GM23338 (cell line): ENCODE measurements around the gene SLC13A3. TPM values are rescaled to one million over a fixed set of nuclear protein-coding genes. Genes with fewer than 3 reads are reported as not detected.
A peak's percentile ranks its signal among the peaks of the same experiment; 100 is the strongest.

Experiments used
- ATAC-seq: fragments of 200-7000 bp; cut with Tn5 transposase; 3 replicates; pipeline ENCODE4 v1.9.1; 2020
- DNase-seq: peaks from one replicate; pipeline ENCODE4 v3.0.0-alpha.2; 2015; ENCODE audit warnings: low spot score
- H2AFZ ChIP-seq: fragments of 200-600 bp; sonication (generic); 2 replicates; pipeline ENCODE4 v1.8.0; 2016; ENCODE audit warnings: antibody characterized with exemption, mild to moderate bottlenecking, moderate library complexity
- H3F3A ChIP-seq: fragments of 200-600 bp; sonication (generic); replicated peaks from 2 replicates; pipeline ENCODE4 v1.8.0; 2017; ENCODE audit warnings: antibody characterized with exemption, mixed run types, low read depth
- H3K27ac ChIP-seq: fragments of 200-600 bp; sonication (generic); 2 replicates; pipeline ENCODE4 v1.6.1; 2016; ENCODE audit warnings: low read depth
- H3K27me3 ChIP-seq: fragments of 200-600 bp; sonication (generic); 2 replicates; pipeline ENCODE4 v1.8.0; 2016; ENCODE audit warnings: mild to moderate bottlenecking, mixed run types, moderate library complexity; ENCODE audit not compliant: insufficient read depth
- H3K36me3 ChIP-seq: fragments of 200-600 bp; sonication (generic); 2 replicates; pipeline ENCODE4 v1.8.0; 2016; ENCODE audit warnings: mild to moderate bottlenecking; ENCODE audit not compliant: insufficient read depth
- H3K4me1 ChIP-seq: fragments of 200-600 bp; sonication (generic); 2 replicates; pipeline ENCODE4 v1.8.0; 2016; ENCODE audit warnings: mild to moderate bottlenecking, moderate library complexity; ENCODE audit not compliant: insufficient read depth
- H3K4me2 ChIP-seq: fragments of 200-600 bp; sonication (generic); 2 replicates; pipeline ENCODE4 v1.7.1; 2017; ENCODE audit warnings: mixed run types
- H3K4me3 ChIP-seq: fragments of 200-600 bp; sonication (generic); 2 replicates; pipeline ENCODE4 v1.6.1; 2016; ENCODE audit warnings: mixed run types
- H3K79me2 ChIP-seq: fragments of 200-600 bp; sonication (generic); replicated peaks from 2 replicates; pipeline ENCODE4 v1.8.0; 2017; ENCODE audit warnings: mild to moderate bottlenecking; ENCODE audit not compliant: insufficient read depth
- H3K9me2 ChIP-seq: fragments of 200-600 bp; sonication (generic); 2 replicates; pipeline ENCODE4 v1.8.0; 2017; ENCODE audit not compliant: insufficient read depth
- H4K20me1 ChIP-seq: fragments of 200-600 bp; sonication (generic); replicated peaks from 2 replicates; pipeline ENCODE4 v1.8.0; 2017; ENCODE audit warnings: mild to moderate bottlenecking; ENCODE audit not compliant: insufficient read depth
- H3K27ac Mint-ChIP-seq: 2 replicates; pipeline ENCODE4 v1.8.0; 2020; ENCODE audit warnings: inconsistent platforms, mild to moderate bottlenecking, moderate library complexity, mixed read lengths
- H3K27me3 Mint-ChIP-seq: 3 replicates; pipeline ENCODE4 v1.8.0; 2022; ENCODE audit warnings: low read depth, mild to moderate bottlenecking, moderate library complexity, mixed read lengths, inconsistent platforms; ENCODE audit not compliant: insufficient read depth, poor library complexity
- H3K36me3 Mint-ChIP-seq: 3 replicates; pipeline ENCODE4 v1.8.0; 2021; ENCODE audit warnings: low read depth, mild to moderate bottlenecking, inconsistent platforms, moderate library complexity, mixed read lengths
- H3K4me1 Mint-ChIP-seq: 3 replicates; pipeline ENCODE4 v1.8.0; 2020; ENCODE audit warnings: mild to moderate bottlenecking, inconsistent platforms, mixed read lengths
- H3K4me3 Mint-ChIP-seq: 3 replicates; pipeline ENCODE4 v1.8.0; 2021; ENCODE audit warnings: moderate library complexity, mild to moderate bottlenecking, inconsistent platforms, mixed read lengths
- H3K9me3 Mint-ChIP-seq: 3 replicates; pipeline ENCODE4 v1.8.0; 2020; ENCODE audit warnings: moderate library complexity, mild to moderate bottlenecking, inconsistent platforms, mixed read lengths
- CREB1 ChIP-seq: fragments of 250-450 bp; sonication (Bioruptor Pico); IDR thresholded peaks from 2 replicates; pipeline ENCODE4 v1.5.0; 2020; ENCODE audit warnings: low read depth, mild to moderate bottlenecking, moderate library complexity
- EZH2phosphoT487 ChIP-seq: fragments of 200-600 bp; sonication (generic); IDR thresholded peaks from one replicate; pipeline ENCODE4 v1.8.1; 2018; ENCODE audit warnings: antibody characterized with exemption; ENCODE audit not compliant: unreplicated experiment
- JUNB ChIP-seq: IDR thresholded peaks from one replicate; pipeline ENCODE4 v1.6.1; 2016; ENCODE audit warnings: antibody characterized with exemption; ENCODE audit not compliant: unreplicated experiment
- NANOG ChIP-seq: IDR thresholded peaks from 2 replicates; pipeline ENCODE4 v1.6.1; 2016; ENCODE audit warnings: antibody characterized with exemption, borderline replicate concordance
- POLR2AphosphoS5 ChIP-seq: IDR thresholded peaks from 2 replicates; pipeline ENCODE4 v1.6.1; 2016; ENCODE audit warnings: antibody characterized with exemption, low read depth
- REST ChIP-seq: IDR thresholded peaks from one replicate; pipeline ENCODE4 v1.6.1; 2018; ENCODE audit warnings: antibody characterized with exemption; ENCODE audit not compliant: unreplicated experiment
- STAT1 ChIP-seq: IDR thresholded peaks from one replicate; pipeline ENCODE4 v1.6.1; 2016; ENCODE audit warnings: antibody characterized with exemption; ENCODE audit not compliant: unreplicated experiment
- ZNF331 ChIP-seq: fragments of 250-450 bp; sonication (Bioruptor Pico); IDR thresholded peaks from 2 replicates; pipeline ENCODE4 v1.5.0; 2020; ENCODE audit warnings: low read depth, mild to moderate bottlenecking, moderate library complexity
- ZNF462 ChIP-seq: fragments of 250-450 bp; sonication (Bioruptor Pico); IDR thresholded peaks from 2 replicates; pipeline ENCODE4 v1.5.0; 2020; ENCODE audit warnings: mild to moderate bottlenecking, moderate library complexity
- polyA plus RNA-seq: library from polyadenylated mRNA; unstranded; fragments of >200 nt; fragmentation: Nextera tagmentation; extraction: Ambion mirVana; gene quantifications from 2 replicates; pipeline ENCODE4 v1.2.1, GENCODE V29; 2016
- total RNA-seq: library from RNA; depleted of rRNA; stranded (reverse); fragments of >200 nt; shearing (Covaris generic); gene quantifications from 2 replicates; pipeline ENCODE4 v1.2.3, GENCODE V29; 2014

The SLC13A3 gene
- total and polyA plus RNA-seq, 2 experiments from 2014 or later, result 8.6 to 9.1 TPM

- peak; percentile 100 for DNase-seq
- Histone ChIP-seq H3K27me3 (no peaks in the 10 kb centered on the region), H3K79me2 (peaks cover 40% of the 10 kb centered on the region), H3K27ac (peak within 1 kb of the TSS; percentile 89), H3K4me1 (peaks cover 14% of the 10 kb centered on the region; the same call in 1 of the 2 replicates), H3K36me3 (peaks cover 9% of the 10 kb centered on the region), H3F3A (no peaks in the 10 kb centered on the region; the same call in 1 of the 2 replicates), H3K4me2 (peak within 1 kb of the TSS; percentile 81), H4K20me1 (no peaks in the 10 kb centered on the region), H2AFZ (peak within 1 kb of the TSS; percentile 26; the same call in 1 of the 2 replicates), H3K4me3 (peak within 1 kb of the TSS; percentile 73), H3K9me2 (no peaks in the 10 kb centered on the region)
- TF ChIP-seq JUNB (no peak), ZNF331 (CRISPR knock-in tag) (no peak), POLR2AphosphoS5 (peak; percentile 67), NANOG (no peak)
- H3K9me3 Mint-ChIP-seq, result peaks cover 3% of the 10 kb centered on the region; the same call in 2 of the 3 replicates
- peak; percentile 94 for ATAC-seq
- H3K4me1 Mint-ChIP-seq, result peaks cover 17% of the 10 kb centered on the region
- peaks cover 29% of the 10 kb centered on the region for H3K36me3 Mint-ChIP-seq
- peak within 1 kb of the TSS; percentile 92 for H3K4me3 Mint-ChIP-seq
- peaks cover 10% of the 10 kb centered on the region for H3K27me3 Mint-ChIP-seq
- peak within 1 kb of the TSS; percentile 94 for H3K27ac Mint-ChIP-seq
These were observed 38.0 kb upstream of the SLC13A3 start, which contains the start of gene TP53RK for GRCh38 chr20:46689082-46689753. Gene TP53RK, minus strand, starts transcription at chr20:46689444. Its CDS starts 30 bp downstream, at chr20:46689414.

- H3K9me3 Mint-ChIP-seq, result peaks cover 3% of the 10 kb centered on the region; the same call in 2 of the 3 replicates
- Histone ChIP-seq H2AFZ (peak overlapping the region; percentile 26; the same call in 1 of the 2 replicates), H3F3A (peaks cover 3% of the 10 kb centered on the region; the same call in 1 of the 2 replicates), H3K4me3 (peak overlapping the region; percentile 73), H3K27ac (peak overlapping the region; percentile 89), H3K27me3 (no peaks in the 10 kb centered on the region), H3K9me2 (no peaks in the 10 kb centered on the region), H3K4me1 (peaks cover 16% of the 10 kb centered on the region; the same call in 1 of the 2 replicates), H3K4me2 (peak overlapping the region; percentile 81), H3K79me2 (peaks cover 43% of the 10 kb centered on the region), H4K20me1 (no peaks in the 10 kb centered on the region), H3K36me3 (peaks cover 9% of the 10 kb centered on the region)
- H3K4me3 Mint-ChIP-seq, result peak overlapping the region; percentile 92
- no peak for DNase-seq
- peaks cover 30% of the 10 kb centered on the region for H3K36me3 Mint-ChIP-seq
- H3K27me3 Mint-ChIP-seq, result peaks cover 8% of the 10 kb centered on the region
- peak overlapping the region; percentile 94 for H3K27ac Mint-ChIP-seq
- H3K4me1 Mint-ChIP-seq, result peaks cover 24% of the 10 kb centered on the region
- no peak for ATAC-seq
- TF ChIP-seq STAT1 (no peak), CREB1 (CRISPR knock-in tag) (no peak; the same call in 1 of the 2 replicates), REST (no peak), JUNB (no peak), EZH2phosphoT487 (no peak), ZNF462 (CRISPR knock-in tag) (no peak), POLR2AphosphoS5 (no peak)
These were observed 37.2 kb upstream of the SLC13A3 start for GRCh38 chr20:46688151-46689081.
